Right atrium auricular region (tissue), 2 donors: Measurements from ENCODE around the gene UQCC2. TPM values are rescaled to one million over a fixed set of nuclear protein-coding genes. Genes with fewer than 3 reads are reported as not detected.

Experiments
- DNase-seq: peaks from one replicate; pipeline ENCODE4 v3.0.0-alpha.2; 2019; ENCODE audit warnings: low spot score
- H3K27ac ChIP-seq, 2 donors: fragments of 200-600 bp; sonication (generic); 1 replicate in 1 of 2; 2 replicates in 1 of 2; pipeline ENCODE4 v1.5.1; 2016 to 2019
- H3K27me3 ChIP-seq, 2 donors: fragments of 200-600 bp; sonication (generic); one replicate each; pipeline versions ENCODE4 v1.5.1 to v1.6.0; 2017 to 2019
- H3K36me3 ChIP-seq: fragments of 200-600 bp; sonication (generic); one replicate; pipeline ENCODE4 v1.5.1; 2016
- H3K4me1 ChIP-seq, 2 donors: fragments of 200-600 bp; sonication (generic); one replicate each; pipeline versions ENCODE4 v1.5.1 to v1.6.0; 2017 to 2019
- H3K4me3 ChIP-seq, 2 donors: fragments of 200-600 bp; sonication (generic); 1 replicate in 1 of 2; 2 replicates in 1 of 2; pipeline ENCODE4 v1.5.1; 2017 to 2019; ENCODE audit warnings: mild to moderate bottlenecking in 1 of 2, moderate library complexity in 1 of 2
- H3K9me3 ChIP-seq, 2 donors: fragments of 200-600 bp; sonication (generic); one replicate each; pipeline ENCODE4 v1.5.1; 2019
- total RNA-seq, 2 donors: library from RNA; depleted of rRNA; stranded (reverse); fragments of >200 nt; gene quantifications; one replicate each; pipeline ENCODE4 v1.1.0, GENCODE V29; 2016
- TF ChIP-seq, protein P1 (sequence below), 2 donors: fragments of 200-600 bp; sonication (generic); IDR thresholded peaks; one replicate each; pipeline ENCODE4 v1.5.1; 2019; ENCODE audit warnings: antibody characterized with exemption in 2 of 2

UQCC2 gene
- total RNA-seq, 2 donors from 2014 or later: 69.1 to 143 TPM

GRCh38 chr6:33742092-33742491 is 30.6 kb upstream of the UQCC2 start:
- no peaks in the 10 kb centered on the region for H3K27me3 ChIP-seq
- H3K36me3 ChIP-seq: peaks cover 26% of the 10 kb centered on the region
- H3K27ac ChIP-seq: peak overlapping the region; percentile 86 to 94
- H3K4me1 ChIP-seq: peaks cover 0 to 61% of the 10 kb centered on the region in 2 donors
- DNase-seq: no peak
- no peaks in the 10 kb centered on the region for H3K9me3 ChIP-seq
- TF ChIP-seq, protein P1, sequence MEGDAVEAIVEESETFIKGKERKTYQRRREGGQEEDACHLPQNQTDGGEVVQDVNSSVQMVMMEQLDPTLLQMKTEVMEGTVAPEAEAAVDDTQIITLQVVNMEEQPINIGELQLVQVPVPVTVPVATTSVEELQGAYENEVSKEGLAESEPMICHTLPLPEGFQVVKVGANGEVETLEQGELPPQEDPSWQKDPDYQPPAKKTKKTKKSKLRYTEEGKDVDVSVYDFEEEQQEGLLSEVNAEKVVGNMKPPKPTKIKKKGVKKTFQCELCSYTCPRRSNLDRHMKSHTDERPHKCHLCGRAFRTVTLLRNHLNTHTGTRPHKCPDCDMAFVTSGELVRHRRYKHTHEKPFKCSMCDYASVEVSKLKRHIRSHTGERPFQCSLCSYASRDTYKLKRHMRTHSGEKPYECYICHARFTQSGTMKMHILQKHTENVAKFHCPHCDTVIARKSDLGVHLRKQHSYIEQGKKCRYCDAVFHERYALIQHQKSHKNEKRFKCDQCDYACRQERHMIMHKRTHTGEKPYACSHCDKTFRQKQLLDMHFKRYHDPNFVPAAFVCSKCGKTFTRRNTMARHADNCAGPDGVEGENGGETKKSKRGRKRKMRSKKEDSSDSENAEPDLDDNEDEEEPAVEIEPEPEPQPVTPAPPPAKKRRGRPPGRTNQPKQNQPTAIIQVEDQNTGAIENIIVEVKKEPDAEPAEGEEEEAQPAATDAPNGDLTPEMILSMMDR (IDR thresholded peaks at IDR 0.05): no peak
- no peak overlapping the region for H3K4me3 ChIP-seq

DNA sequence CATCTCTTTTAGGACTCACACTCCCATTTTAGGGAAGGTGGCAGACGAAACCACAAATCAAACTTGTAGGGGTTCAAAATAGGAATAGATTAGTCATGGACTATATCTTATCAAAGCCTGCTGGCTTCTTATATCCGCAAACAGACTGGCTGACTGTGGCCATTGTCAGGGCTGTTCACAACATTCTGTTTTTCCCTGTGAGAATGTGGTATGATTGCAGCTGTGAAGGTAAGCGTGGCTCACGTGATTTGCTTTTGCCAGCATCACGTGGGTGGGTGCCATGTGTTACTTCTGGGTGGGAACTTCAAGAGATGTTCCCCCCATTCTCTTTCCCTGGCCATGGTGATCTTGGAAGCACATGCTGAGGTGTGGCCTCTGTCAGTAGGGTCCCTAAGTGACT is 29.3 kb upstream of the UQCC2 start:
- Histone ChIP-seq H3K27me3 (no peaks in the 10 kb centered on the region), H3K9me3 (no peaks in the 10 kb centered on the region), H3K4me3 (no peak overlapping the region), H3K4me1 (peaks cover 0 to 65% of the 10 kb centered on the region in 2 donors), H3K27ac (peak overlapping the region; percentile 4 to 21), H3K36me3 (peaks cover 26% of the 10 kb centered on the region)
- DNase-seq: no peak
- TF ChIP-seq, protein P1 (IDR thresholded peaks at IDR 0.05): no peak

- H3K36me3 ChIP-seq: peaks cover 31% of the 10 kb centered on the region
- DNase-seq: no peak
- no peaks in the 10 kb centered on the region for H3K9me3 ChIP-seq
- peaks cover 0 to 62% of the 10 kb centered on the region in 2 donors for H3K4me1 ChIP-seq
- TF ChIP-seq, protein P1 (IDR thresholded peaks at IDR 0.05): no peak
- H3K27ac ChIP-seq: peak overlapping the region; percentile 4 to 21
- H3K4me3 ChIP-seq: no peak overlapping the region
- H3K27me3 ChIP-seq: no peaks in the 10 kb centered on the region
Measured at GRCh38 chr6:33740204-33740608, 28.7 kb upstream of the UQCC2 start.

GRCh38 chr6:33739571-33739970 is 28.1 kb upstream of the UQCC2 start:
- H3K4me3 ChIP-seq: no peak overlapping the region
- TF ChIP-seq, protein P1 (IDR thresholded peaks at IDR 0.05): no peak
- H3K36me3 ChIP-seq: peaks cover 37% of the 10 kb centered on the region

GRCh38 chr6:33738879-33739278 is 27.4 kb upstream of the UQCC2 start:
- Histone ChIP-seq H3K27ac (peak overlapping the region; percentile 80 to 91), H3K4me1 (peaks cover 0 to 49% of the 10 kb centered on the region in 2 donors), H3K9me3 (no peaks in the 10 kb centered on the region), H3K36me3 (peaks cover 44% of the 10 kb centered on the region), H3K4me3 (no peak overlapping the region), H3K27me3 (no peaks in the 10 kb centered on the region)
- no peak for DNase-seq
- TF ChIP-seq, protein P1 (IDR thresholded peaks at IDR 0.05): no peak

More at GRCh38 chr6:33739571-33739970, 28.1 kb upstream of the UQCC2 start:
- no peak for DNase-seq
- no peaks in the 10 kb centered on the region for H3K27me3 ChIP-seq
- peak overlapping the region; percentile 21 to 80 for H3K27ac ChIP-seq
- no peaks in the 10 kb centered on the region for H3K9me3 ChIP-seq
- H3K4me1 ChIP-seq: peaks cover 0 to 56% of the 10 kb centered on the region in 2 donors

DNA sequence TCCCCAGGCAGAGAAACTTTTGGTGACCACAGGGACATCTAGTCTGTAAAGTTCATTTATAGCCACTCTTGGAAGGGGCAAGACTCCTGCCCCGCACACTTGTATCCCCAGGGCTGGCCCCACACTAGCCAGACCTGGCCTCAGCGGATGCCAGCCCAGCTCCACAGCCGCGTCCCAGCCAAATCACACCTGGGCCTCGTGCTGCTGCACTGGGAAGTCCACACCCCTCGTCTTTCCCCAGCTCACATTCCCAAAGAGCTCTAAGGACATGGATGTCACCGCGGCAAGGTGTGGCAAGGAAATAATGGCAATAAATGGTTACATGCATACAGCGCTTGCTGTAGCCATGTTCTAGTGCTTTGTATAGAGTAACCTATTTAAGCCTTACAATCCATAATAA is 26.7 kb upstream of the UQCC2 start:
- H3K27me3 ChIP-seq: no peaks in the 10 kb centered on the region
- peaks cover 45% of the 10 kb centered on the region for H3K36me3 ChIP-seq
- H3K4me3 ChIP-seq: no peak overlapping the region
- no peak for DNase-seq
- H3K4me1 ChIP-seq: peaks cover 0 to 43% of the 10 kb centered on the region in 2 donors
- peak overlapping the region; percentile 80 to 91 for H3K27ac ChIP-seq
- H3K9me3 ChIP-seq: no peaks in the 10 kb centered on the region
- TF ChIP-seq, protein P1 (IDR thresholded peaks at IDR 0.05): no peak
